HL-60 (cell line): ENCODE measurements around the gene PLCB1.

ENCODE experiments used
- CTCF ChIP-seq: IDR thresholded peaks from one replicate; pipeline ENCODE4 v1.5.1; 2011; ENCODE audit warnings: low read length, control low read depth, inconsistent platforms; ENCODE audit not compliant: insufficient read depth
- REST ChIP-seq: IDR thresholded peaks from 2 replicates; pipeline ENCODE4 v1.6.1; 2012; ENCODE audit warnings: low read depth; ENCODE audit not compliant: insufficient replicate concordance
- SPI1 ChIP-seq: IDR thresholded peaks from 2 replicates; pipeline ENCODE4 v1.6.1; 2012; ENCODE audit warnings: low read depth, mild to moderate bottlenecking, borderline replicate concordance

GRCh38 chr20:8700756-8701155 is 568.7 kb downstream of the PLCB1 start:
- TF ChIP-seq CTCF (no peak), REST (no peak), SPI1 (no peak)
